WTC11 (cell line): ENCODE measurements around the gene HBZ.

Experiments
- FOXJ3 ChIP-seq: sonication (generic); formaldehyde crosslinking; IDR thresholded peaks from 2 replicates; pipeline ENCODE4 v1.9.0; 2021; ENCODE audit warnings: missing genetic modification reagents, mild to moderate bottlenecking, borderline replicate concordance
- NR3C1 ChIP-seq: sonication (generic); formaldehyde crosslinking; conservative IDR thresholded peaks from 2 replicates; pipeline ENCODE4 v1.8.1; 2023; ENCODE audit warnings: low read depth, mild to moderate bottlenecking, missing genetic modification reagents
- SP1 ChIP-seq: sonication (generic); formaldehyde crosslinking; conservative IDR thresholded peaks from 2 replicates; pipeline ENCODE4 v1.8.1; 2022; ENCODE audit warnings: missing genetic modification reagents
- ZNF263 ChIP-seq: sonication (generic); formaldehyde crosslinking; IDR thresholded peaks from 2 replicates; pipeline ENCODE4 v1.8.1; 2022; ENCODE audit warnings: low read depth, mild to moderate bottlenecking, moderate library complexity, missing genetic modification reagents
- TF ChIP-seq, protein P1 (sequence below): fragments of 200-600 bp; IDR thresholded peaks from 2 replicates; pipeline ENCODE4 v1.8.0; 2022; ENCODE audit warnings: antibody characterized with exemption
- TF ChIP-seq, protein P2 (sequence below): sonication (generic); formaldehyde crosslinking; conservative IDR thresholded peaks from 2 replicates; pipeline ENCODE4 v1.8.1; 2022; ENCODE audit warnings: mild to moderate bottlenecking, missing genetic modification reagents
- TF ChIP-seq, protein P3 (sequence below): sonication (generic); formaldehyde crosslinking; IDR thresholded peaks from 2 replicates; pipeline ENCODE4 v1.8.0; 2023; ENCODE audit warnings: mild to moderate bottlenecking, missing genetic modification reagents
- TF ChIP-seq, protein P4 (sequence below): sonication (generic); formaldehyde crosslinking; IDR thresholded peaks from 2 replicates; pipeline ENCODE4 v1.8.0; 2022; ENCODE audit warnings: mild to moderate bottlenecking, missing genetic modification reagents
- TF ChIP-seq, protein P5 (sequence below): sonication (generic); formaldehyde crosslinking; IDR thresholded peaks from 2 replicates; pipeline ENCODE4 v1.8.0; 2022; ENCODE audit warnings: mild to moderate bottlenecking, missing genetic modification reagents
- TF ChIP-seq, protein P6 (sequence below): sonication (generic); formaldehyde crosslinking; conservative IDR thresholded peaks from 2 replicates; pipeline ENCODE4 v1.8.1; 2023; ENCODE audit warnings: mild to moderate bottlenecking, low read depth, missing genetic modification reagents, moderate library complexity

DNA sequence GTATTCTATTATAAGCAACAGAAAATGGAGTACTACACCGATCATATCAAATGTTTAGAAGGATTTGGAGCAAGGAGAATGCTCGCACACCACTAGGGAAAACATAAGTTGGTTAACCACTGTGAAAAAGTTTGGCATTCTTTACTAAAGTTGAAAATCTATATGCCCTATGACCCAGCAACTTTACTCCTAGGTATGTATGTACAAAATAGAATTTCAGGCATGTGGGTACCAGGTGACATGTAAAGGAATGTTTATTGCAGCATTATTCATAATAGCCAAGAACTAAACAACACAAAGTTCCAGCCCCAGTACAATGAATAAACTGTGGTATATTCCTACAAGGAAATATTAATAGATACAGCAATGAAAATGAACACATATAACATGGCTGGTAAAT lies 5.8 kb upstream of the HBZ start:
- TF ChIP-seq NR3C1 (CRISPR knock-in tag) = no peak
- no peak for TF ChIP-seq ZNF263 (CRISPR knock-in tag)
- TF ChIP-seq, protein P1, sequence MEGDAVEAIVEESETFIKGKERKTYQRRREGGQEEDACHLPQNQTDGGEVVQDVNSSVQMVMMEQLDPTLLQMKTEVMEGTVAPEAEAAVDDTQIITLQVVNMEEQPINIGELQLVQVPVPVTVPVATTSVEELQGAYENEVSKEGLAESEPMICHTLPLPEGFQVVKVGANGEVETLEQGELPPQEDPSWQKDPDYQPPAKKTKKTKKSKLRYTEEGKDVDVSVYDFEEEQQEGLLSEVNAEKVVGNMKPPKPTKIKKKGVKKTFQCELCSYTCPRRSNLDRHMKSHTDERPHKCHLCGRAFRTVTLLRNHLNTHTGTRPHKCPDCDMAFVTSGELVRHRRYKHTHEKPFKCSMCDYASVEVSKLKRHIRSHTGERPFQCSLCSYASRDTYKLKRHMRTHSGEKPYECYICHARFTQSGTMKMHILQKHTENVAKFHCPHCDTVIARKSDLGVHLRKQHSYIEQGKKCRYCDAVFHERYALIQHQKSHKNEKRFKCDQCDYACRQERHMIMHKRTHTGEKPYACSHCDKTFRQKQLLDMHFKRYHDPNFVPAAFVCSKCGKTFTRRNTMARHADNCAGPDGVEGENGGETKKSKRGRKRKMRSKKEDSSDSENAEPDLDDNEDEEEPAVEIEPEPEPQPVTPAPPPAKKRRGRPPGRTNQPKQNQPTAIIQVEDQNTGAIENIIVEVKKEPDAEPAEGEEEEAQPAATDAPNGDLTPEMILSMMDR = no peak
- TF ChIP-seq FOXJ3 = no peak
- TF ChIP-seq, protein P2, sequence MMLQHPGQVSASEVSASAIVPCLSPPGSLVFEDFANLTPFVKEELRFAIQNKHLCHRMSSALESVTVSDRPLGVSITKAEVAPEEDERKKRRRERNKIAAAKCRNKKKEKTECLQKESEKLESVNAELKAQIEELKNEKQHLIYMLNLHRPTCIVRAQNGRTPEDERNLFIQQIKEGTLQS (CRISPR knock-in tag) = no peak
- TF ChIP-seq, protein P3, sequence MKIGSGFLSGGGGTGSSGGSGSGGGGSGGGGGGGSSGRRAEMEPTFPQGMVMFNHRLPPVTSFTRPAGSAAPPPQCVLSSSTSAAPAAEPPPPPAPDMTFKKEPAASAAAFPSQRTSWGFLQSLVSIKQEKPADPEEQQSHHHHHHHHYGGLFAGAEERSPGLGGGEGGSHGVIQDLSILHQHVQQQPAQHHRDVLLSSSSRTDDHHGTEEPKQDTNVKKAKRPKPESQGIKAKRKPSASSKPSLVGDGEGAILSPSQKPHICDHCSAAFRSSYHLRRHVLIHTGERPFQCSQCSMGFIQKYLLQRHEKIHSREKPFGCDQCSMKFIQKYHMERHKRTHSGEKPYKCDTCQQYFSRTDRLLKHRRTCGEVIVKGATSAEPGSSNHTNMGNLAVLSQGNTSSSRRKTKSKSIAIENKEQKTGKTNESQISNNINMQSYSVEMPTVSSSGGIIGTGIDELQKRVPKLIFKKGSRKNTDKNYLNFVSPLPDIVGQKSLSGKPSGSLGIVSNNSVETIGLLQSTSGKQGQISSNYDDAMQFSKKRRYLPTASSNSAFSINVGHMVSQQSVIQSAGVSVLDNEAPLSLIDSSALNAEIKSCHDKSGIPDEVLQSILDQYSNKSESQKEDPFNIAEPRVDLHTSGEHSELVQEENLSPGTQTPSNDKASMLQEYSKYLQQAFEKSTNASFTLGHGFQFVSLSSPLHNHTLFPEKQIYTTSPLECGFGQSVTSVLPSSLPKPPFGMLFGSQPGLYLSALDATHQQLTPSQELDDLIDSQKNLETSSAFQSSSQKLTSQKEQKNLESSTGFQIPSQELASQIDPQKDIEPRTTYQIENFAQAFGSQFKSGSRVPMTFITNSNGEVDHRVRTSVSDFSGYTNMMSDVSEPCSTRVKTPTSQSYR (CRISPR knock-in tag) = no peak
- TF ChIP-seq, protein P4, sequence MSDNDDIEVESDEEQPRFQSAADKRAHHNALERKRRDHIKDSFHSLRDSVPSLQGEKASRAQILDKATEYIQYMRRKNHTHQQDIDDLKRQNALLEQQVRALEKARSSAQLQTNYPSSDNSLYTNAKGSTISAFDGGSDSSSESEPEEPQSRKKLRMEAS = no peak
- TF ChIP-seq, protein P5, sequence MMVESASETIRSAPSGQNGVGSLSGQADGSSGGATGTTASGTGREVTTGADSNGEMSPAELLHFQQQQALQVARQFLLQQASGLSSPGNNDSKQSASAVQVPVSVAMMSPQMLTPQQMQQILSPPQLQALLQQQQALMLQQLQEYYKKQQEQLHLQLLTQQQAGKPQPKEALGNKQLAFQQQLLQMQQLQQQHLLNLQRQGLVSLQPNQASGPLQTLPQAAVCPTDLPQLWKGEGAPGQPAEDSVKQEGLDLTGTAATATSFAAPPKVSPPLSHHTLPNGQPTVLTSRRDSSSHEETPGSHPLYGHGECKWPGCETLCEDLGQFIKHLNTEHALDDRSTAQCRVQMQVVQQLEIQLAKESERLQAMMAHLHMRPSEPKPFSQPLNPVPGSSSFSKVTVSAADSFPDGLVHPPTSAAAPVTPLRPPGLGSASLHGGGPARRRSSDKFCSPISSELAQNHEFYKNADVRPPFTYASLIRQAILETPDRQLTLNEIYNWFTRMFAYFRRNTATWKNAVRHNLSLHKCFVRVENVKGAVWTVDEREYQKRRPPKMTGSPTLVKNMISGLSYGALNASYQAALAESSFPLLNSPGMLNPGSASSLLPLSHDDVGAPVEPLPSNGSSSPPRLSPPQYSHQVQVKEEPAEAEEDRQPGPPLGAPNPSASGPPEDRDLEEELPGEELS (CRISPR knock-in tag) = no peak
- TF ChIP-seq SP1 (CRISPR knock-in tag) = no peak
- TF ChIP-seq, protein P6, sequence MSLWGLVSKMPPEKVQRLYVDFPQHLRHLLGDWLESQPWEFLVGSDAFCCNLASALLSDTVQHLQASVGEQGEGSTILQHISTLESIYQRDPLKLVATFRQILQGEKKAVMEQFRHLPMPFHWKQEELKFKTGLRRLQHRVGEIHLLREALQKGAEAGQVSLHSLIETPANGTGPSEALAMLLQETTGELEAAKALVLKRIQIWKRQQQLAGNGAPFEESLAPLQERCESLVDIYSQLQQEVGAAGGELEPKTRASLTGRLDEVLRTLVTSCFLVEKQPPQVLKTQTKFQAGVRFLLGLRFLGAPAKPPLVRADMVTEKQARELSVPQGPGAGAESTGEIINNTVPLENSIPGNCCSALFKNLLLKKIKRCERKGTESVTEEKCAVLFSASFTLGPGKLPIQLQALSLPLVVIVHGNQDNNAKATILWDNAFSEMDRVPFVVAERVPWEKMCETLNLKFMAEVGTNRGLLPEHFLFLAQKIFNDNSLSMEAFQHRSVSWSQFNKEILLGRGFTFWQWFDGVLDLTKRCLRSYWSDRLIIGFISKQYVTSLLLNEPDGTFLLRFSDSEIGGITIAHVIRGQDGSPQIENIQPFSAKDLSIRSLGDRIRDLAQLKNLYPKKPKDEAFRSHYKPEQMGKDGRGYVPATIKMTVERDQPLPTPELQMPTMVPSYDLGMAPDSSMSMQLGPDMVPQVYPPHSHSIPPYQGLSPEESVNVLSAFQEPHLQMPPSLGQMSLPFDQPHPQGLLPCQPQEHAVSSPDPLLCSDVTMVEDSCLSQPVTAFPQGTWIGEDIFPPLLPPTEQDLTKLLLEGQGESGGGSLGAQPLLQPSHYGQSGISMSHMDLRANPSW (CRISPR knock-in tag) = no peak
